Colonic mucosa (tissue), 4 donors: ENCODE results near the gene ATM. TPM values are rescaled to one million over a fixed set of nuclear protein-coding genes. Genes with fewer than 3 reads are reported as not detected.
"Not testable (repeated sequence)": the region's sequence is repeated elsewhere in the genome, so short reads cannot be mapped to it uniquely, and the experiment has no call there.

Experiments
- DNase-seq: peaks from one replicate; pipeline ENCODE4 v3.0.0-alpha.2; 2020
- H3K27ac ChIP-seq: fragments of 200-600 bp; one replicate; pipeline ENCODE4 v1.8.0; 2021
- H3K27me3 ChIP-seq: fragments of 200-600 bp; one replicate; pipeline ENCODE4 v1.8.0; 2021
- H3K36me3 ChIP-seq: fragments of 200-600 bp; one replicate; pipeline ENCODE4 v1.8.0; 2021
- H3K4me1 ChIP-seq: fragments of 200-600 bp; one replicate; pipeline ENCODE4 v1.8.0; 2021; ENCODE audit warnings: mild to moderate bottlenecking
- H3K4me3 ChIP-seq: fragments of 200-600 bp; one replicate; pipeline ENCODE4 v1.8.0; 2021
- H3K9ac ChIP-seq, 2 donors: one replicate each; pipeline ENCODE4 v1.7.0; 2013; ENCODE audit warnings: control low read depth in 2 of 2, low read depth in 2 of 2, low read length in 2 of 2
- H3K9me3 ChIP-seq: fragments of 200-600 bp; one replicate; pipeline ENCODE4 v1.8.0; 2021
- CTCF ChIP-seq: fragments of 200-600 bp; IDR thresholded peaks from one replicate; pipeline ENCODE4 v1.8.0; 2022; ENCODE audit warnings: antibody characterized with exemption, mild to moderate bottlenecking
- intact Hi-C: fragments of 100-400 bp; cut with DNase I; formaldehyde crosslinking; loops from one replicate; pipeline ENCODE4 v1.14.1; 2022
- total RNA-seq, 2 donors: library from RNA; stranded (reverse); fragmentation: NEBNext Ultra II Directional in 1 of 2; extraction: Animal tissue kit (Norgen Biotek cat#: 25700) in 1 of 2; gene quantifications; one replicate each; pipeline ENCODE4 v1.2.1, GENCODE V29; 2021
- donor health status: healthy.
- donor health status: DM: no; HTN: no; CAD: no.
- donor health status: DM: no; HTN: no; CAD: no.

Gene ATM
- total RNA-seq, 2 donors from 2014 or later, result 28.3 to 30.1 TPM

DNA sequence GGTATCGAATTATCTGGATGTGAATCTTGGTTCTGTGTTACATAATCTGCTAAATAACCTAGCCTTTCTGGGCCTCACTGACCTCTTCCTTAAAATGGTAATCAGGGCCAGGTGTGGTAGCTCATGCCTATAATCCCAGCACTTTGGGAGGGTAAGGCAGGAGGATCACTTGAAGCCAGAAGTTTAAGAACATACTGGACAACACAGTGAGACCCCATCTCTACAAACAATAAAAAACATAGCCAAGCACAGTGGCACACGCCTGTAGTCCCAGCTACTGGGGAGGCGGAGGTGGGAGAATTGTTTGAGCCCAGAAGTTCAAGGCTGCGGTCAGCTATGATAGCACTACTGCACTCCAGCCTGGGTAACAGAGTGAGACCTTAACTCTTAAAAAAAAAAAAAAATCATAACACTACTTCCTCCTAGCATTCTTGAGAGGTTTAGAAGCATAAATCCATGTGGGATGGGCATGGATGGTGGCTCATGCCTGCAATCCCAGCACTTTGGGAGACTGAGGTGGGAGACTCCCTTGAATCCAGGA, 171.9 kb downstream of the ATM start:
- no peak for DNase-seq
- Histone ChIP-seq H3K27me3 (no peaks in the 10 kb centered on the region), H3K4me1 (no peaks in the 10 kb centered on the region), H3K9me3 (no peaks in the 10 kb centered on the region), H3K27ac (no peak overlapping the region), H3K36me3 (no peaks in the 10 kb centered on the region), H3K4me3 (no peak overlapping the region), H3K9ac (no peak overlapping the region)
- TF ChIP-seq CTCF, result no peak
- intact Hi-C loops, result no loop called here

DNA sequence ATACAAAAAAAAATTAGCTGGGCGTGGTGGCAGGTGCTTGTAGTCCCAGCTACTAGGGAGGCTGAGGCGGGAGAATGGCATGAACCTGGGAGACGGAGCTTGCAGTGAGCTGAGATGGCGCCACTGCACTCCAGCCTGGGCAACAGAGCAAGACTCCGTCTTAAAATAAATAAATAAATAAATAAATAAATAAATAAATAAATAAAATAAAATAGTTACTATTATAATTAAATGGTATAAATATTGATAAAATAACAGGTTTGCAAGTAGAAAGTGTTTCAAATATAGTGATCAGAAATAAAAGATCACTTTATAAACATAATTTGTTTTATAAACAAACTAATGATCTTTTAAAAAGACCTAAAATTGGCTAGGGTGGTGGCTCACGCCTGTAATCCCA, 173.8 kb downstream of the ATM start:
- H3K27ac ChIP-seq, intact Hi-C loops, DNase-seq, H3K36me3 ChIP-seq, H3K9me3 ChIP-seq, H3K27me3 ChIP-seq, H3K4me1 ChIP-seq, H3K4me3 ChIP-seq, H3K9ac ChIP-seq: not testable (repeated sequence)

GRCh38 chr11:108398439-108398838, 175.6 kb downstream of the ATM start:
- H3K36me3 ChIP-seq, result no peaks in the 10 kb centered on the region
- no peak overlapping the region for H3K27ac ChIP-seq
- TF ChIP-seq CTCF, result no peak
- no peaks in the 10 kb centered on the region for H3K9me3 ChIP-seq
- no peaks in the 10 kb centered on the region for H3K4me1 ChIP-seq
- H3K27me3 ChIP-seq, result no peaks in the 10 kb centered on the region
- intact Hi-C loops, result no loop called here
- no peak overlapping the region for H3K4me3 ChIP-seq
- no peak overlapping the region for H3K9ac ChIP-seq
- no peak for DNase-seq

DNA sequence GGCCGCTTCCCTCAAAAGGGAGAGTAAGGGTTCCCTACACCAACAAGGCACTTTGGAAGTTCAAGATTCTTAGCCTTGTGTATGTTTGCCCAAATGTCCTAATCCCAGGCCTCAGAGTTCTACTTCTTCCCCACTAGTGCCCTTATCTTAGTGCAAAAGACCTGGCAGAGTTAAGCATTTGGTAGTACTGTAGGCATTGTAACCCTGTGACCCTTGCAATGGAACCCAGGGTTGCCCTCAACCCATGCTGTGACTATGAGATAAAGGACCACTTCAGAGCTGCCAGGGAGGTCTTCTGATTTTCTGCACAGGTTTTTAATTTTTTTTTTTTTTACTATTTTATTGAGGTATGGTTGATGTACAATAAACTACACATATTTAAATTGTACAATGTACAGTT, 179.4 kb downstream of the ATM start:
- H3K4me3 ChIP-seq, result no peak overlapping the region
- H3K9me3 ChIP-seq, result no peaks in the 10 kb centered on the region
- no peaks in the 10 kb centered on the region for H3K4me1 ChIP-seq
- H3K27ac ChIP-seq, result no peak overlapping the region
- TF ChIP-seq CTCF, result no peak
- no peaks in the 10 kb centered on the region for H3K36me3 ChIP-seq
- DNase-seq, result no peak
- no peak overlapping the region for H3K9ac ChIP-seq
- intact Hi-C loops, result no loop called here
- H3K27me3 ChIP-seq, result no peaks in the 10 kb centered on the region

- Histone ChIP-seq H3K4me1 (no peaks in the 10 kb centered on the region), H3K9ac (no peak overlapping the region), H3K4me3 (no peak overlapping the region), H3K27ac (no peak overlapping the region), H3K27me3 (no peaks in the 10 kb centered on the region), H3K36me3 (no peaks in the 10 kb centered on the region), H3K9me3 (no peaks in the 10 kb centered on the region)
- no peak for TF ChIP-seq CTCF
- no peak for DNase-seq
- intact Hi-C loops, result no loop called here
Measured at GRCh38 chr11:108403052-108403451, 180.2 kb downstream of the ATM start.

- Histone ChIP-seq H3K27me3 (no peaks in the 10 kb centered on the region), H3K9ac (no peak overlapping the region), H3K4me3 (no peak overlapping the region), H3K36me3 (no peaks in the 10 kb centered on the region), H3K4me1 (no peaks in the 10 kb centered on the region), H3K9me3 (no peaks in the 10 kb centered on the region), H3K27ac (no peak overlapping the region)
- intact Hi-C loops, result no loop called here
- TF ChIP-seq CTCF, result no peak
- DNase-seq, result no peak
Measured at GRCh38 chr11:108405706-108406105, 182.8 kb downstream of the ATM start.
